ENCODE data around the gene RPL35A. TPM values are rescaled to one million over a fixed set of nuclear protein-coding genes. Genes with fewer than 3 reads are reported as not detected.

RPL35A gene
- total and polyA plus RNA-seq, 9 of the 15 experiments (the other 6 are each of a cell fraction or from before 2014, with no cell fraction given), result 1,475 to 2,942 (median 2,367) TPM

GRCh38 chr3:197959891-197960693 is 10.1 kb downstream of the RPL35A start, which contains the start of gene LMLN (continued):
- TF ChIP-seq E2F5 (CRISPR knock-in tag; IDR thresholded peaks at IDR 0.05) (no peak), TGIF2 (CRISPR knock-in tag; IDR thresholded peaks at IDR 0.05) (no peak), GTF3C2 (IDR thresholded peaks at IDR 0.05; ENCODE audit: borderline replicate concordance, extremely low read depth, insufficient read length) (no peak), C11orf30 (IDR thresholded peaks at IDR 0.05; ENCODE audit: low read depth) (peak; percentile 54), TSC22D4 (tag; IDR thresholded peaks at IDR 0.05) (no peak), FOS (IDR thresholded peaks at IDR 0.05; ENCODE audit: extremely low read depth, insufficient read length) (peak; percentile 74), MAZ (CRISPR knock-in tag; conservative IDR thresholded peaks at IDR 0.05 in 1 of 2, IDR thresholded peaks at IDR 0.05 in 1 of 2) (peak; percentile 87 to 94), SAP30 (IDR thresholded peaks at IDR 0.05; ENCODE audit: borderline replicate concordance, insufficient read depth, low read depth, low read length, poor library complexity, severe bottlenecking) (peak; percentile 92), ATF6 (CRISPR knock-in tag; IDR thresholded peaks at IDR 0.05) (0 out of 2 replicates have a peak, but pooled peaks have one; percentile 67), SPI1 (IDR thresholded peaks at IDR 0.05; ENCODE audit: borderline replicate concordance, low read depth, low read length) (no peak), STAT5B (CRISPR knock-in tag; IDR thresholded peaks at IDR 0.05) (no peak), ZNF12 (CRISPR knock-in tag; IDR thresholded peaks at IDR 0.05) (peak; percentile 85), HDAC2 (IDR thresholded peaks at IDR 0.05) (peak; percentile 59; the same call in 1 of the 2 replicates), ARID4B (CRISPR knock-in tag; IDR thresholded peaks at IDR 0.05) (peak; percentile 96), HEY1 (CRISPR knock-in tag; IDR thresholded peaks at IDR 0.05; ENCODE audit: borderline replicate concordance) (no peak), NONO (IDR thresholded peaks at IDR 0.05; ENCODE audit: low read depth in 2 of 2, low read length in 1 of 2) (peak in 1 of 2 experiments; percentile 38; a peak in 1 of 4 replicates)

Measured in K562 (cell line).